Ovary (tissue), 3 donors: Measurements from ENCODE around the gene SPTSSB.

Experiments used
- CTCF ChIP-seq, 3 donors: fragments of 450-650 bp in 2 of 3; fragments of 200-600 bp in 1 of 3; IDR thresholded peaks; one replicate each; pipeline versions ENCODE4 v1.5.1 to v1.8.0; 2016 to 2022; ENCODE audit warnings: antibody characterized with exemption in 3 of 3, mild to moderate bottlenecking in 1 of 3
- EP300 ChIP-seq: sonication (generic); formaldehyde crosslinking; IDR thresholded peaks from one replicate; pipeline ENCODE4 v1.6.1; 2017; ENCODE audit warnings: antibody characterized with exemption
- POLR2A ChIP-seq: fragments of 450-650 bp; IDR thresholded peaks from one replicate; pipeline ENCODE4 v1.6.1; 2017; ENCODE audit warnings: antibody characterized with exemption, mild to moderate bottlenecking, moderate library complexity
- donor health status: DM: no; HTN: no; CAD: no.

GRCh38 chr3:161316006-161316689 is 55.2 kb downstream of the SPTSSB start:
- TF ChIP-seq CTCF (IDR thresholded peaks at IDR 0.05): no peak
- no peak for TF ChIP-seq POLR2A
- TF ChIP-seq EP300: no peak
